Measurements from ENCODE around the gene NLN. TPM values are rescaled to one million over a fixed set of nuclear protein-coding genes. Genes with fewer than 3 reads are reported as not detected.

Gene NLN
- total and polyA plus RNA-seq, 2 of the 13 experiments (the other 11 are each of a cell fraction or from before 2014, with no cell fraction given): 11.9 to 36.7 TPM

DNA sequence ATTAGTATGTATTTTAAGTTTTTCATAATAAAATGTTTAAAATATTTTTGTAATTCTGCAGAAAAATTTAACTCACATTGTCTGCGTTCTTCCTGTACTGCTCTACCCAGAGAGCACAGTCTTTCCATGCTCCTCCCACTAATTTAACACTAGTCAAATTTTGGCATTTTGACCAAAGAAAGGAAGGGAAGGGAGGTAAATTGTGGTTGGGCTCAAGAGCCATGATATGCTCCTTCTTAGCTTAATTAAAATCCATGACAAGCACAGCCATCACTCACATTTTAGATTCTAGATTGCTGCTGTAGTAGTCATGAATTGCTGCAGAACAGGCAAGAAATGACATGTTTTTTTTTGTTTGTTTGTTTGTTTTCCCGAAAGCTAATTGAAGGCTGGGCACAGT is 98.4 kb downstream of the NLN start:
- BruUV-seq (replicated peaks): no TSS peak
- H3K27ac ChIP-seq (ENCODE audit: extremely low read length, insufficient read depth, low read length): no peak overlapping the region
- no peak overlapping the region for H3K4me3 ChIP-seq (replicated peaks in 1 of 3; ENCODE audit: insufficient read depth in 1 of 3, low read depth in 2 of 3, low read length in 3 of 3)
- H3K36me3 ChIP-seq (replicated peaks in 1 of 2; ENCODE audit: control insufficient read depth in 1 of 2, insufficient read depth in 2 of 2, low read length in 2 of 2): peaks cover 1 to 10% of the 10 kb centered on the region in 2 experiments; a peak in 3 of 5 replicates
- no peaks in the 10 kb centered on the region for H3K9me3 ChIP-seq (ENCODE audit: low read length)
- intact Hi-C loops (cut with micrococcal nuclease; ENCODE audit: unreplicated experiment): no loop called here
- no peak overlapping the region for H3K4me2 ChIP-seq (ENCODE audit: low read depth, low read length)
- no peak overlapping the region for H3K9ac ChIP-seq (ENCODE audit: insufficient read depth, low read depth, low read length)
- ATAC-seq: no peak
- H3K4me1 ChIP-seq (ENCODE audit: insufficient read depth, low read length): peaks cover 12% of the 10 kb centered on the region
- no peak for DNase-seq (ENCODE audit: low spot score)
- FAIRE-seq: no peak
- no peaks in the 10 kb centered on the region for H3K79me2 ChIP-seq (ENCODE audit: insufficient read depth, low read length)
- ChIA-PET POLR2A (no interaction called here), CTCF (ENCODE audit: low intra/inter-chr PET ratio, low total read pairs) (no interaction called here)
- no peaks in the 10 kb centered on the region for H4K20me1 ChIP-seq (ENCODE audit: insufficient read depth, low read length)
- in situ Hi-C loops (cut with HindIII; ENCODE audit: extremely low pct_ligation_motif_present, low pct_unique_long_range_greater_than_20kb): no loop called here
- H2AFZ ChIP-seq (ENCODE audit: low read length): no peak overlapping the region
- 97% methylated on average over 2 of the region's 2 CpGs for WGBS (ENCODE audit: low lambda C conversion rate)
- H3K27me3 ChIP-seq (ENCODE audit: control insufficient read depth in 1 of 2, insufficient read depth in 2 of 2, low read length in 2 of 2): no peaks in the 10 kb centered on the region
- TF ChIP-seq ZBTB2 (CRISPR knock-in tag; IDR thresholded peaks at IDR 0.05; ENCODE audit: low read depth) (no peak), ZNF749 (CRISPR knock-in tag; IDR thresholded peaks at IDR 0.05; ENCODE audit: borderline replicate concordance) (no peak), MYNN (CRISPR knock-in tag; IDR thresholded peaks at IDR 0.05; ENCODE audit: low read depth) (no peak), MLLT10 (CRISPR knock-in tag; IDR thresholded peaks at IDR 0.05) (no peak), ZSCAN30 (CRISPR knock-in tag; IDR thresholded peaks at IDR 0.05) (no peak), ZNF253 (CRISPR knock-in tag; IDR thresholded peaks at IDR 0.05; ENCODE audit: borderline replicate concordance) (no peak), PCBP1 (IDR thresholded peaks at IDR 0.05; ENCODE audit: borderline replicate concordance, low read depth, low read length) (no peak), PPARG (CRISPR knock-in tag; conservative IDR thresholded peaks at IDR 0.05) (no peak), ZNF562 (CRISPR knock-in tag; IDR thresholded peaks at IDR 0.05; ENCODE audit: borderline replicate concordance) (no peak), ZNF879 (CRISPR knock-in tag; IDR thresholded peaks at IDR 0.05) (no peak), MTA3 (CRISPR knock-in tag; IDR thresholded peaks at IDR 0.05) (no peak)
- TF ChIP-seq, protein P1, sequence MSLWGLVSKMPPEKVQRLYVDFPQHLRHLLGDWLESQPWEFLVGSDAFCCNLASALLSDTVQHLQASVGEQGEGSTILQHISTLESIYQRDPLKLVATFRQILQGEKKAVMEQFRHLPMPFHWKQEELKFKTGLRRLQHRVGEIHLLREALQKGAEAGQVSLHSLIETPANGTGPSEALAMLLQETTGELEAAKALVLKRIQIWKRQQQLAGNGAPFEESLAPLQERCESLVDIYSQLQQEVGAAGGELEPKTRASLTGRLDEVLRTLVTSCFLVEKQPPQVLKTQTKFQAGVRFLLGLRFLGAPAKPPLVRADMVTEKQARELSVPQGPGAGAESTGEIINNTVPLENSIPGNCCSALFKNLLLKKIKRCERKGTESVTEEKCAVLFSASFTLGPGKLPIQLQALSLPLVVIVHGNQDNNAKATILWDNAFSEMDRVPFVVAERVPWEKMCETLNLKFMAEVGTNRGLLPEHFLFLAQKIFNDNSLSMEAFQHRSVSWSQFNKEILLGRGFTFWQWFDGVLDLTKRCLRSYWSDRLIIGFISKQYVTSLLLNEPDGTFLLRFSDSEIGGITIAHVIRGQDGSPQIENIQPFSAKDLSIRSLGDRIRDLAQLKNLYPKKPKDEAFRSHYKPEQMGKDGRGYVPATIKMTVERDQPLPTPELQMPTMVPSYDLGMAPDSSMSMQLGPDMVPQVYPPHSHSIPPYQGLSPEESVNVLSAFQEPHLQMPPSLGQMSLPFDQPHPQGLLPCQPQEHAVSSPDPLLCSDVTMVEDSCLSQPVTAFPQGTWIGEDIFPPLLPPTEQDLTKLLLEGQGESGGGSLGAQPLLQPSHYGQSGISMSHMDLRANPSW (CRISPR knock-in tag; IDR thresholded peaks at IDR 0.05; ENCODE audit: borderline replicate concordance): no peak
- TF ChIP-seq, protein P2, sequence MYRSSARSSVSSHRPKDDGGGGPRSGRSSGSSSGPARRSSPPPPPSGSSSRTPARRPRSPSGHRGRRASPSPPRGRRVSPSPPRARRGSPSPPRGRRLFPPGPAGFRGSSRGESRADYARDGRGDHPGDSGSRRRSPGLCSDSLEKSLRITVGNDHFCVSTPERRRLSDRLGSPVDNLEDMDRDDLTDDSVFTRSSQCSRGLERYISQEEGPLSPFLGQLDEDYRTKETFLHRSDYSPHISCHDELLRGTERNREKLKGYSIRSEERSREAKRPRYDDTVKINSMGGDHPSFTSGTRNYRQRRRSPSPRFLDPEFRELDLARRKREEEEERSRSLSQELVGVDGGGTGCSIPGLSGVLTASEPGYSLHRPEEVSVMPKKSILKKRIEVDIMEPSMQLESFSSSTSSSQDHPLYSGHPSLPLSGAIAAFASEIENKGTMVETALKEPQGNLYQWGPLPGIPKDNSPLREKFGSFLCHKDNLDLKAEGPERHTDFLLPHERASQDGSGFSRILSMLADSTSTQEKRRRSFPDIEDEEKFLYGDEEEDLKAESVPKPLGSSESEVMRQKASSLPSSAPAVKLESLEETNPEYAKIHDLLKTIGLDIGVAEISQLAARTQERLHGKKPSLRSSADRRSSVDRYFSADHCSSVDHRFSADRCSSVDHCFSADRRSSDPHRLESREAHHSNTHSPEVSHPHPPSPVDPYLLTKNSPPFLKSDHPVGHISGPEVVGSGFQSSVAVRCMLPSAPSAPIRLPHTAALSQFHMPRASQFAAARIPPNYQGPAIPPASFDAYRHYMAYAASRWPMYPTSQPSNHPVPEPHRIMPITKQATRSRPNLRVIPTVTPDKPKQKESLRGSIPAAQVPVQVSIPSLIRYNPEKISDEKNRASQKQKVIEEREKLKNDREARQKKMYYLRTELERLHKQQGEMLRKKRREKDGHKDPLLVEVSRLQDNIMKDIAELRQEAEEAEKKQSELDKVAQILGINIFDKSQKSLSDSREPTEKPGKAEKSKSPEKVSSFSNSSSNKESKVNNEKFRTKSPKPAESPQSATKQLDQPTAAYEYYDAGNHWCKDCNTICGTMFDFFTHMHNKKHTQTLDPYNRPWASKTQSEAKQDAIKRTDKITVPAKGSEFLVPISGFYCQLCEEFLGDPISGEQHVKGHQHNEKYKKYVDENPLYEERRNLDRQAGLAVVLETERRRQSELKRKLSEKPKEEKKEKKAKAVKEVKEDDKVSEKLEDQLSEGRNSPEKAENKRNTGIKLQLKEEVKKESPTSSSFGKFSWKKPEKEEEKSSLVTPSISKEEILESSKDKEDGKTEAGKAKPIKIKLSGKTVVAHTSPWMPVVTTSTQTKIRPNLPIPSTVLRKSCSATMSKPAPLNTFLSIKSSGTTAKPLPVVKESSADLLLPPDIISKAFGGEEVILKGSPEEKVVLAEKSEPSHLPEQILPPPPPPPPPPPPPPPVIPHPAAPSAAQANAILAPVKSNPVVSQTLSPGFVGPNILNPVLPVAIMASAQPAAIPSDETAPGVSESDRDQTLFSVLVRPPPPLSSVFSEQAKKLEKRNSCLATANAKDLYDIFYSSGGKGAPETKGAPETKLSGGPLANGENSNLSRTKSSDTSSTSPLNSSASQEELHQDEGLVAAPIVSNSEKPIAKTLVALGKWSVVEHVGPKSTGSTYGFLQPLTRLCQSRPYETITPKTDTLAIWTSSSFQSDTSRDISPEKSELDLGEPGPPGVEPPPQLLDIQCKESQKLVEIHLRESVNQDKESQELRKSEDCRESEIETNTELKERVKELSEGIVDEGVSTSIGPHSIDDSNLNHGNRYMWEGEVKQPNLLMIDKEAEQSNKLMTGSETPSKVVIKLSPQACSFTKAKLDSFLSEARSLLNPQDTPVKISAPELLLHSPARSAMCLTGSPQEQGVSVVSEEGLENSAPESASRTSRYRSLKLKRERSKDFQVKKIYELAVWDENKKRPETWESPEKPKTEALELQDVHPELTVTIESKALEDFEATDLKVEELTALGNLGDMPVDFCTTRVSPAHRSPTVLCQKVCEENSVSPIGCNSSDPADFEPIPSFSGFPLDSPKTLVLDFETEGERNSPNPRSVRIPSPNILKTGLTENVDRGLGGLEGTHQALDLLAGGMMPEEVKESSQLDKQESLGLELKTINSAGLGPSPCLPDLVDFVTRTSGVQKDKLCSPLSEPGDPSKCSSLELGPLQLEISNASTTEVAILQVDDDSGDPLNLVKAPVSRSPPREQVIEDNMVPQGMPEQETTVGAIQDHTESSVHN (CRISPR knock-in tag; IDR thresholded peaks at IDR 0.05): no peak

Measured in HepG2 (cell line).